IPS-NIHi7 (cell line): ENCODE measurements around the gene SOWAHD.
"Not testable (repeated sequence)": the region's sequence is repeated elsewhere in the genome, so short reads cannot be mapped to it uniquely, and the experiment has no call there.

Experiments
- DNase-seq: peaks from one replicate; pipeline ENCODE4 v3.0.0; 2012; ENCODE audit warnings: mixed read lengths; ENCODE audit errors: extremely low spot score

Gene SOWAHD

GRCh38 chrX:119758731-119759247 lies 401 bp downstream of the SOWAHD start:
- no peak for DNase-seq

- no peak for DNase-seq
Observed at GRCh38 chrX:119759248-119759766, 919 bp downstream of the SOWAHD start.

DNA sequence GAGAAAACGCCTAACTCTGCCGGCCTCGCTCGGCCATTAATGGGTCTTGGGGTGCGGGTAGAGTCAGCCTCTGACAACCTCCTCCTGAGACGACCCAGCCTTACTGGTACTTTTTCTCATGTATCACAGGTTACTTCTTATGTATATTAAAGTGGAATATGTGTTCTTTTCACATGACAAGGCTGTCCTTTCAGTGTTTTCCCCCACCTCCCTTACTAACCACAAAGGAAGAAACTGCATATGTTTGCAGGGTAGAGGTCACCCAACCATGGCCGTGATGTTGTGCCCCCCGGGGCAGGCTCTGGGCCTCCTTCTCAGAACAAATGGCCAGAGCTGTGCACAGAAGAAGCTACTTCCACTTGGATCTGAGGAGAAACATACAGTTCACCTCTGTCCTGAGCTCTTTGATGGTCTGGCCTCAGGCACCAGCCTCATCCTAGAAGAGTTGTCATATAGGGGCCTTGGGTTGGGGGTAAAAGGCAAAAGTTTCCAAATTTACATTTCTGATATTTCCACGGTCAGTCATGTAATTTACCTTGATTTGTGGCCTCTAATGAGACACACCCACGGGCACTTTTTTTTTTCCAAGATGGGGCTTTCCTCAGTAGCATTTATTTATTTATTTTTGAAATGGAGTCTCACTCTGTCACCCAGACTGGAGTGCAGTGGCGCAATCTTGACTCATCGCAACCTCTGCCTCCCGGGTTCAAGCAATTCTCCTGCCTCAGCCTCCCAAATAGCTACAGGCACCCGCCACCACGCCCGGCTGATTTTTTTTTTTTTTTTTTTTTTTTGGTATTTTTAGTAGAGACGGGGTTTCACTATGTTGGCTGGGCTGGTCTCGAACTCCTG lies 1.9 kb downstream of the SOWAHD start:
- DNase-seq: no peak

DNA sequence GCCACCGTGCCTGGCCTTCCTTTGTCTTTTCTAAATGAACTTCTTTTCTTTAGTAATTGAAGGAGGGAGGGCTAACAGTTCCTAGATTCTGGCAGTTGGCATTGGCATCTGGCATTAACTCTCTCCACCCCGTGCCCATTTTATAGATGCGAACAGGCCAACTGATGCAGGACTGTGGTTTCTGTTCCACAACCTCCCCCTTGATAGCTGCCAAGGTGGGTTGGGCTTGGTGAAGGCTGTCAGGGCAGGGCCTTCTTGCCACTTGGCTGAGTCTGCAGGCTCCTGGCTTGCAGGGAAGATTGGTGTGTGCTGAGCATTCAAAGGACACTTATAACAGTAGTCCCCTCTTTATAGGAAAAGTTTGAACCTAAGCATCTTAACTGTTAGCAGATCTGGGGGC lies 4.3 kb downstream of the SOWAHD start:
- no peak for DNase-seq

- DNase-seq: no peak
Observed at GRCh38 chrX:119763181-119763580, 4.8 kb downstream of the SOWAHD start.

- no peak for DNase-seq
Observed at GRCh38 chrX:119763836-119764387, 5.5 kb downstream of the SOWAHD start.

DNA sequence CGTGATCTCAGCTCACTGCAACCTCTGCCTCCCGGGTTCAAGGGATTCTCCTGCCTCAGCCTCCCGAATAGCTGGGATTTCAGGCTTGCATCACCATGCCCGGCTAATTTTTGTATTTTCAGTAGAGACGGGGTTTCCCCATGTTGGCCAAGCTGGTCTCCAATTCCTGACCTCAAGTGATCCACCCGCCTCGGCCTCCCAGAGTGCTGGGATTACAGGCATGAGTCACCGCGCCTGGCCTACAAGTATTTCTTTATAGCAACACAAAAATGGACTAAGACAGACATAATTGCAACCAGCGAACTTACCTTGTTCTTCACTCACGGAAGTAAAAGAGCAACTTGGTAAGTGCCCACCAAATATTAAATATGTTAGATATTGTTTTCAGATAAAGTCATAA lies 10.0 kb downstream of the SOWAHD start:
- DNase-seq: not testable (repeated sequence)

DNA sequence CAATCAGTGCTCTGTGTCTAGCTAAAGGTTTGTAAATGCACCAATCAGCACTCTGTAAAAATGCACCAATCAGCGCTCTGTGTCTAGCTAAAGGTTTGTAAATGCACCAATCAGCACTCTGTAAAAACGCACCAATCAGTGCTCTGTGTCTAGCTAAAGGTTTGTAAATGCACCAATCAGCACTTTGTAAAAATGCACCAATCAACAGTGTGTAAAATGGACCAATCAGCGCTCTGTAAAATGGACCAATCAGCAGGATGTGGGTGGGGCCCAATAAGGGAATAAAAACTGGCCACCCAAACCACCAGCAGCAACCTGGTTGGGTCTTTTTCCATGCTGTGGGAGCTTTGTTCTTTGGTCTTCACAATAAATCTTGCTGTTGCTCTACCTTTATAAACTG lies 11.0 kb downstream of the SOWAHD start:
- DNase-seq: not testable (repeated sequence)

GRCh38 chrX:119775517-119776238 lies 17.3 kb downstream of the SOWAHD start:
- no peak for DNase-seq

GRCh38 chrX:119778829-119779228 lies 20.4 kb downstream of the SOWAHD start:
- DNase-seq: no peak

GRCh38 chrX:119783026-119783425 lies 24.6 kb downstream of the SOWAHD start:
- no peak for DNase-seq

- peak; percentile 28 for DNase-seq
Observed at GRCh38 chrX:119784747-119785446, 26.5 kb downstream of the SOWAHD start.

DNA sequence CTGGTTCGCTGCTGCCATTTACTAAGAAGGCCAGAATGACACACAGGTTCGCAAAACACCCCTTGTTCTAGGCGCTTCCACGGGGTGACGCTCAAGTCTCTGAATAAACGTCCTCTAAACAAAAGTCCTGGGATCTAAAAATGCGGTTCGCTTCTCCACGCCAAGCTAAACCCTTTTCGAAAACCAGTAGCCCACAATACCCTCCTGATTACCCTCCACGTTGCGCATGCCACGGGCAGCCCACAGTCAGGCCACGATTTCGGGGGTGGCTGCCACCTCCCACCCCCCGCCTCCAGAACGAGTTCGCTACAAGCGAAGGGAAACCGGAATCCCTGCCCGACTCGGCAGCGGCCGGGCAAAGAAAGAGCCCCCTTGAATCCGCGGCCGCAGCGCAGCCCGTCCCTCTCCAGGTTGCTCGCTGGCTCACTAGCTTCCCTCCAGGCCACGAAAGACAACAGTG lies 32.6 kb downstream of the SOWAHD start:
- no peak for DNase-seq

DNA sequence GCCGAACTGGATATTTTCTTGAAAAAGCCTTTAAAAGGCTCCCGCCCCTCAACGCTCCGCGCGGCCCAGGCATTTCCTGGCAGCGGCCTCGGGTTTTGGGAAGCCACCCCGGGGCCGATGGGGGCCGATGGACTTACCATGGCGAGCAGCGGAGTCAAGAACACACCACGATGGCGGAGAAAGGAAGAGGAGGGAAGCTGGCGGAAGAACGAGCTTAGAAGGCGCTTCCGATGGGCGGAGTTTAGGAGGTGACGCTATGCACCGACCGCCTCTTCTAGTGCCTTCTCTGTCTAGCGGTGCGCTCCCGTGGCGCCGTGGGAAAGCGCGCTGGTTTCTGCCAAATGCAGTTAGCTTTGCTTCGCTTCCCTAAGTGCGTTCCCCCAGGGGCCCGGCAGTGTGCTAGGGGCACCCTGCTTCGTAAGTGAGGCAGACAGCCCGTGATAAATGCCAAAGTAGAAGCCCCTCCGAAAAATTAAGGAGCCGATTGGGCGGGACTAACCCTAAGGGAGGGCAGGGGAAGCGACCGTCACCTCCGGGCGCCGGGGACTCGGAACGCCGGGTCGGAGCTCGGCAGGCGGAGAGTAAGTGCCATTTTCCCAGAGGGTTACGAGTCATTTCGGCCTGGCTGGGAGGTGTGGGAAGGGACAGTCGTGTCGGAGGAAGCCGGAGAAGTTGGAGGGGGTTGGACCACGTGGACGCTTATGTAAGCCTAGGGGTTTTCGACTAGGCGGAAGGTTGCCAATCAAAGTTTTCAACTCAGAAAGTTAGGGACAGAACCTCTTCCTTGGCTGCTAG lies 33.2 kb downstream of the SOWAHD start, which contains the start of gene RPL39:
Gene RPL39, minus strand, starts transcription at position 194 of the 795 bp plus-strand sequence. Its CDS starts 54 bp downstream, at position 140.
- DNase-seq: peak; percentile 66

- DNase-seq: no peak
Observed at GRCh38 chrX:119801253-119802221, 43.1 kb downstream of the SOWAHD start.

- DNase-seq: no peak
Observed at GRCh38 chrX:119802546-119802945, 44.2 kb downstream of the SOWAHD start.

GRCh38 chrX:119808461-119808860 lies 50.1 kb downstream of the SOWAHD start:
- not testable (repeated sequence) for DNase-seq

- DNase-seq: no peak
Observed at GRCh38 chrX:119809185-119809666, 50.8 kb downstream of the SOWAHD start.
